ENCODE results near the gene MYPN. TPM values are rescaled to one million over a fixed set of nuclear protein-coding genes. Genes with fewer than 3 reads are reported as not detected.

Gene MYPN
- total RNA-seq, 2 donors from 2014 or later = not detected

DNA sequence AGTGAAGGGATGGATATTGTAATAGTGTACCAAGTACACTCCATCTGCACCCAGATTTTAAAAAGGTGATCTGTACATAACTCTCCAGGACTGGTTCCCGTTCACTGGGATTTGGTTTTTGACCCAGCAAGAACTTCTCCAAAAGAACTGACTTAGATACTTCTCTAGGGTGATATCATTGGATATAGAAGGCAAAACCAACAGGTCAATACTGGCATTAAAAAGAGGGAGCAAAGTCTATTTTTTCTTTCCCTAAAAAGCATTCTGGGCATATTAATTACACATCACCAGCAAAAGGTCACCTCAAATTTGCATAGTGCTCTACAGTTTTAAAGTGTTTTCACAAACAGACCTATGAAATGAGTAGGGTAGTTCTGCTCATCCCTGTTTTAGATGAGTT, 3.5 kb downstream of the MYPN start:
- DNase-seq (ENCODE audit: low spot score) = no peak
- no peak for ATAC-seq (ENCODE audit: insufficient number of reproducible peaks, low FRiP score, low read depth)
- Histone ChIP-seq H3K36me3 (no peaks in the 10 kb centered on the region), H3K4me3 (no peak overlapping the region), H3K27me3 (replicated peaks; ENCODE audit: insufficient read depth) (no peaks in the 10 kb centered on the region), H3K9me3 (no peaks in the 10 kb centered on the region), H3K4me1 (ENCODE audit: control insufficient read depth in 1 of 2, low read depth in 2 of 2) (no peaks in the 10 kb centered on the region), H3K27ac (no peak overlapping the region)
- TF ChIP-seq CTCF (IDR thresholded peaks at IDR 0.05) = no peak

GRCh38 chr10:68118657-68119056, 9.4 kb downstream of the MYPN start:
- DNase-seq (ENCODE audit: low spot score) = no peak

GRCh38 chr10:68121020-68121743, 11.9 kb downstream of the MYPN start:
- Histone ChIP-seq H3K4me3 (no peak overlapping the region), H3K4me1 (ENCODE audit: control insufficient read depth in 1 of 2, low read depth in 2 of 2) (no peaks in the 10 kb centered on the region), H3K36me3 (no peaks in the 10 kb centered on the region), H3K27ac (no peak overlapping the region), H3K27me3 (replicated peaks; ENCODE audit: insufficient read depth) (no peaks in the 10 kb centered on the region), H3K9me3 (no peaks in the 10 kb centered on the region)
- no peak for TF ChIP-seq CTCF (IDR thresholded peaks at IDR 0.05)
- DNase-seq (ENCODE audit: low spot score) (no peak), ATAC-seq (ENCODE audit: insufficient number of reproducible peaks, low FRiP score, low read depth) (no peak)

More at GRCh38 chr10:68118657-68119056, 9.4 kb downstream of the MYPN start:
- no peaks in the 10 kb centered on the region for H3K9me3 ChIP-seq
- H3K27me3 ChIP-seq (replicated peaks; ENCODE audit: insufficient read depth) = no peaks in the 10 kb centered on the region
- no peak overlapping the region for H3K27ac ChIP-seq
- no peak overlapping the region for H3K4me3 ChIP-seq
- no peak for TF ChIP-seq CTCF (IDR thresholded peaks at IDR 0.05)
- ATAC-seq (ENCODE audit: insufficient number of reproducible peaks, low FRiP score, low read depth) = no peak
- H3K4me1 ChIP-seq (ENCODE audit: control insufficient read depth in 1 of 2, low read depth in 2 of 2) = no peaks in the 10 kb centered on the region
- no peaks in the 10 kb centered on the region for H3K36me3 ChIP-seq

- DNase-seq (ENCODE audit: low spot score) (no peak), ATAC-seq (ENCODE audit: insufficient number of reproducible peaks, low FRiP score, low read depth) (no peak)
- TF ChIP-seq CTCF (IDR thresholded peaks at IDR 0.05) = no peak
- Histone ChIP-seq H3K27me3 (replicated peaks; ENCODE audit: insufficient read depth) (no peaks in the 10 kb centered on the region), H3K27ac (no peak overlapping the region), H3K4me3 (no peak overlapping the region), H3K9me3 (no peaks in the 10 kb centered on the region), H3K36me3 (no peaks in the 10 kb centered on the region), H3K4me1 (ENCODE audit: control insufficient read depth in 1 of 2, low read depth in 2 of 2) (no peaks in the 10 kb centered on the region)
Observed at GRCh38 chr10:68121852-68122251, 12.6 kb downstream of the MYPN start.

- no peak overlapping the region for H3K27ac ChIP-seq
- H3K4me3 ChIP-seq = no peak overlapping the region
- H3K9me3 ChIP-seq = no peaks in the 10 kb centered on the region
- no peaks in the 10 kb centered on the region for H3K27me3 ChIP-seq (replicated peaks; ENCODE audit: insufficient read depth)
- no peaks in the 10 kb centered on the region for H3K36me3 ChIP-seq
- DNase-seq (ENCODE audit: low spot score) (no peak), ATAC-seq (ENCODE audit: insufficient number of reproducible peaks, low FRiP score, low read depth) (no peak)
- no peak for TF ChIP-seq CTCF (IDR thresholded peaks at IDR 0.05)
- no peaks in the 10 kb centered on the region for H3K4me1 ChIP-seq (ENCODE audit: control insufficient read depth in 1 of 2, low read depth in 2 of 2)
Observed at GRCh38 chr10:68124718-68125117, 15.4 kb downstream of the MYPN start.
